HFFc6 (cell line): Measurements from ENCODE around the gene PCGF3. TPM values are rescaled to one million over a fixed set of nuclear protein-coding genes. Genes with fewer than 3 reads are reported as not detected.
"Not testable (repeated sequence)": the region's sequence is repeated elsewhere in the genome, so short reads cannot be mapped to it uniquely, and the experiment has no call there.

ENCODE experiments used
- DNase-seq: peaks from one replicate; pipeline ENCODE4 v3.0.0-alpha.2; 2018
- H3K27ac Mint-ChIP-seq: 2 replicates; pipeline ENCODE4 v1.8.0; 2020; ENCODE audit warnings: mild to moderate bottlenecking, mixed read lengths
- H3K27me3 Mint-ChIP-seq: 2 replicates; pipeline ENCODE4 v1.8.0; 2021; ENCODE audit warnings: mild to moderate bottlenecking, moderate library complexity, mixed read lengths; ENCODE audit not compliant: insufficient read depth
- H3K36me3 Mint-ChIP-seq: 2 replicates; pipeline ENCODE4 v1.8.0; 2021; ENCODE audit warnings: low read depth, mixed read lengths
- H3K4me1 Mint-ChIP-seq: 2 replicates; pipeline ENCODE4 v1.8.0; 2020; ENCODE audit warnings: low read depth, mixed read lengths
- H3K4me3 Mint-ChIP-seq: 2 replicates; pipeline ENCODE4 v1.8.0; 2020; ENCODE audit warnings: mild to moderate bottlenecking, moderate library complexity, mixed read lengths
- H3K9me3 Mint-ChIP-seq: 2 replicates; pipeline ENCODE4 v1.8.0; 2020; ENCODE audit warnings: mild to moderate bottlenecking, mixed read lengths
- total RNA-seq, 6 experiments: library from RNA; stranded (reverse); fragmentation: NEBNext Ultra II Directional; extraction: Animal tissue kit (Norgen Biotek cat#: 25700); gene quantifications; 2 replicates in 1 of 6; 3 replicates in 5 of 6; pipeline ENCODE4 v1.2.3, GENCODE V29; 2021
- TF ChIP-seq, protein P1 (sequence below): fragments of 200-600 bp; sonication (generic); IDR thresholded peaks from 2 replicates; pipeline ENCODE4 v1.5.0; 2021; ENCODE audit warnings: antibody characterized with exemption, mild to moderate bottlenecking

The PCGF3 gene
- total RNA-seq, 6 experiments from 2014 or later: 28.5 to 34.5 (median 30.2) TPM

DNA sequence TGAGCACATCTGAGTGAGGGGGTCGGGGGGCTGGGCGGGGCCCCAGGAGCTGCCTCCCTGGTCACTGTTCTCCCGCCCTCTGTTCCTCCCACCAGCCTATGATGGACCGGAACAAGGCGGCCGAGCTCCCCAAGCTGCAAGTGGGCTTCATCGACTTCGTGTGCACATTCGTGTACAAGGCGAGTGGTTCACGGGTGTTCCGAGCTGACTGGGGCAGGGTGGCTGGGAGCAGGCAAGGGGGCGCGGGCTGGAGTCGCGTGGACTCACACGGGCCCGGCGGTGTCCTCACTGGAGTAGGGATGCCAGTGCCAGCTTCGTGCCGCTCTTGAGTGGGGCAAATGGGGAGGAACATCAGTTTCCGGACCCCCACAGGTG is 39.2 kb upstream of the PCGF3 start:
- TF ChIP-seq, protein P1, sequence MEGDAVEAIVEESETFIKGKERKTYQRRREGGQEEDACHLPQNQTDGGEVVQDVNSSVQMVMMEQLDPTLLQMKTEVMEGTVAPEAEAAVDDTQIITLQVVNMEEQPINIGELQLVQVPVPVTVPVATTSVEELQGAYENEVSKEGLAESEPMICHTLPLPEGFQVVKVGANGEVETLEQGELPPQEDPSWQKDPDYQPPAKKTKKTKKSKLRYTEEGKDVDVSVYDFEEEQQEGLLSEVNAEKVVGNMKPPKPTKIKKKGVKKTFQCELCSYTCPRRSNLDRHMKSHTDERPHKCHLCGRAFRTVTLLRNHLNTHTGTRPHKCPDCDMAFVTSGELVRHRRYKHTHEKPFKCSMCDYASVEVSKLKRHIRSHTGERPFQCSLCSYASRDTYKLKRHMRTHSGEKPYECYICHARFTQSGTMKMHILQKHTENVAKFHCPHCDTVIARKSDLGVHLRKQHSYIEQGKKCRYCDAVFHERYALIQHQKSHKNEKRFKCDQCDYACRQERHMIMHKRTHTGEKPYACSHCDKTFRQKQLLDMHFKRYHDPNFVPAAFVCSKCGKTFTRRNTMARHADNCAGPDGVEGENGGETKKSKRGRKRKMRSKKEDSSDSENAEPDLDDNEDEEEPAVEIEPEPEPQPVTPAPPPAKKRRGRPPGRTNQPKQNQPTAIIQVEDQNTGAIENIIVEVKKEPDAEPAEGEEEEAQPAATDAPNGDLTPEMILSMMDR: no peak
- H3K27ac Mint-ChIP-seq: no peak overlapping the region

GRCh38 chr4:666822-667544 is 38.6 kb upstream of the PCGF3 start:
- H3K9me3 Mint-ChIP-seq: no peaks in the 10 kb centered on the region
- peaks cover 3% of the 10 kb centered on the region; the same call in 1 of the 2 replicates for H3K27me3 Mint-ChIP-seq
- TF ChIP-seq, protein P1: no peak
- H3K36me3 Mint-ChIP-seq: peaks cover 13% of the 10 kb centered on the region
- no peak for DNase-seq
- H3K27ac Mint-ChIP-seq: no peak overlapping the region
- no peak overlapping the region for H3K4me3 Mint-ChIP-seq
- no peaks in the 10 kb centered on the region for H3K4me1 Mint-ChIP-seq

More for the DNA sequence above, 39.2 kb upstream of the PCGF3 start:
- H3K4me3 Mint-ChIP-seq: no peak overlapping the region
- H3K4me1 Mint-ChIP-seq: no peaks in the 10 kb centered on the region
- no peak for DNase-seq
- peaks cover 11% of the 10 kb centered on the region for H3K36me3 Mint-ChIP-seq
- H3K27me3 Mint-ChIP-seq: peaks cover 3% of the 10 kb centered on the region; the same call in 1 of the 2 replicates
- H3K9me3 Mint-ChIP-seq: no peaks in the 10 kb centered on the region

GRCh38 chr4:667545-667925 is 38.1 kb upstream of the PCGF3 start:
- H3K4me3 Mint-ChIP-seq: no peak overlapping the region
- DNase-seq: no peak
- H3K9me3 Mint-ChIP-seq: no peaks in the 10 kb centered on the region
- TF ChIP-seq, protein P1: no peak
- H3K27ac Mint-ChIP-seq: no peak overlapping the region
- no peaks in the 10 kb centered on the region for H3K4me1 Mint-ChIP-seq
- H3K36me3 Mint-ChIP-seq: peaks cover 13% of the 10 kb centered on the region
- H3K27me3 Mint-ChIP-seq: peaks cover 3% of the 10 kb centered on the region; the same call in 1 of the 2 replicates

DNA sequence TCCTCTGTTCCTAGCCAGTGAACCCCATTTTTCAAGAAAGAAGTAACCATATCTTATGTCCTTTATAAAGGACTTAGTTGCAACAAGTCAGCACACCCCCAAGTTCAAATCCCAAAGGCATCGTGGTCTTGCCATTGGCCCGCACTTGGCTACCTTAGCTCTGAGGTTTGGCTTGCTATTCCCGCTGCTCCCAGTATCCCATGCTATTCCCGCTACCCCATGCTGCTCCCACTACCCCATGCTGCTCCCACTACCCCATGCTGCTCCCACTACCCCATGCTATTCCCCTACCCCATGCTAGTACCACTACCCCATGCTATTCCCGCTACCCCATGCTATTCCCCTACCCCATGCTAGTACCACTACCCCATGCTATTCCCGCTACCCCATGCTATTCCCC is 37.4 kb upstream of the PCGF3 start:
- H3K36me3 Mint-ChIP-seq: peaks cover 16% of the 10 kb centered on the region
- not testable (repeated sequence) for H3K4me3 Mint-ChIP-seq, H3K27me3 Mint-ChIP-seq, H3K4me1 Mint-ChIP-seq, H3K9me3 Mint-ChIP-seq, DNase-seq, H3K27ac Mint-ChIP-seq

DNA sequence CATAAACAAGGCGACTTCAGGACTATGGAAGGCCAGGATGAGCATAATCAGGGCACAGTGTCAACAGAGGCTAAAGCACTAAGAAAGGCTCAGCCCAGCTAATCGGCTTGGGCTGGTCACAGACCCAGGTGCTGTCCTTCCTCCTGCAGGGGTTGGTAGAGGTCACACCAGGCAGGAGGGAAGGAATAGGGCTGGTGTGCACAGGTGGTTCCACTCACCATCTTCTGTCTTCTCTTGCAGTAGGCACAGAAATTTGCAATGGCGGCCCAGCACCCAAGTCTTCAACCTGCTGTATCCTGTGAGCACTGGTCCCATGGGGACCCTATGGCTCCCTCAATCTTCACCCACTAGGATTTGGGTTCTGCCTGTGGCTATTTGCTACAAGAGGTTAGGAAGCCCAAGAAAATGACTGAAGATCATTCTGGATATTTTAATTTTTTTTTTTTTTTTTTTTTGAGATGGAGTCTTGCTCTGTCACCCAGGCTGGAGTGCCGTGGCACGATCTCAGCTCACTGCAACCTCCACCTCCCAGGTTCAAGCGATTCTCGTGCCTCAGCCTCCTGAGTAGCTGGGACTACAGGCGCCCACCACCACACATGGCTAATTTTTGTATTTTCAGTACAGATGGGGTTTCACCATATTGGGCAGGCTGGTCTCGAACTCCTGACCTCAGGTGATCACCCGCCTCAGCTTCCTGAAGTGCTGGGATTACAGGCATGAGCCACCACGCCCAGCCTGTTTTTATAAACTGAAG is 35.6 kb upstream of the PCGF3 start:
- H3K36me3 Mint-ChIP-seq: peaks cover 21% of the 10 kb centered on the region
- not testable (repeated sequence) for H3K4me3 Mint-ChIP-seq

DNA sequence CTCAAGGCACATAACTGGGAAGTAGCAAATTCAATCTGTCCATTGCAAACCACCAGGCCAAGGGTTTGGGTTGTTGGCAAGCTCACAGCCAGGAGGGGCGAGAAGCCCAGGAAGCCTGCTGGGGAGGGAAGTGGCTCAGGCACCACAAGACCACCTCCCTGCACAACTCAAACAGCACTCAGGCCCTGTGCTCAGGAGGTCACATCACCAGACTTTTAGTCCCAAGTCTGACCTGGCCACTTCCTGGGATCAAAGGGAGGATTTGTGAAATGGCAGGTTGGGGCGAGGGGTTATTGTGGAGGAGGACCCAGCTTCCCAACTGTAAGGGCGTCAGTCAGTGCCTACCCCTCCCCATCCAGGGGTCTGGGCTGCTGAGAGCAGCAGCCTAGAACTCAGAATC is 33.9 kb upstream of the PCGF3 start:
- no peak for DNase-seq
- Mint-ChIP-seq H3K9me3 (no peaks in the 10 kb centered on the region), H3K27ac (no peak overlapping the region), H3K4me1 (peaks cover 9% of the 10 kb centered on the region), H3K4me3 (no peak overlapping the region), H3K27me3 (no peaks in the 10 kb centered on the region), H3K36me3 (peaks cover 21% of the 10 kb centered on the region)
- TF ChIP-seq, protein P1: no peak

More for the DNA sequence above, 35.6 kb upstream of the PCGF3 start:
- H3K9me3 Mint-ChIP-seq, DNase-seq, H3K4me1 Mint-ChIP-seq, H3K27ac Mint-ChIP-seq, H3K27me3 Mint-ChIP-seq: not testable (repeated sequence)
